H1 (cell line): ENCODE results near the gene SLC35A3.

Experiments
- BRCA1 ChIP-seq: IDR thresholded peaks from 2 replicates; pipeline ENCODE4 v1.6.1; 2012; ENCODE audit warnings: low read depth, low read length, improper control_type of control experiment
- CHD2 ChIP-seq: IDR thresholded peaks from 2 replicates; pipeline ENCODE4 v1.6.1; 2012; ENCODE audit warnings: low read length, improper control_type of control experiment
- CTCF ChIP-seq, 3 experiments: IDR thresholded peaks; 1 replicate in 2 of 3; 2 replicates in 1 of 3; pipeline versions ENCODE4 v1.5.1 to v1.6.1; 2011; ENCODE audit warnings: low read length in 3 of 3, mild to moderate bottlenecking in 3 of 3, inconsistent platforms in 2 of 3, low read depth in 1 of 3, moderate library complexity in 1 of 3; ENCODE audit not compliant: insufficient read depth in 1 of 3; ENCODE audit errors: control extremely low read depth in 1 of 3
- FOSL1 ChIP-seq: IDR thresholded peaks from 2 replicates; pipeline ENCODE4 v1.6.1; 2011; ENCODE audit warnings: mild to moderate bottlenecking, low read depth, low read length, moderate library complexity; ENCODE audit not compliant: insufficient read depth
- MAFK ChIP-seq: IDR thresholded peaks from 2 replicates; pipeline ENCODE4 v1.6.1; 2012; ENCODE audit warnings: low read depth, mild to moderate bottlenecking, improper control_type of control experiment, low read length
- NRF1 ChIP-seq: IDR thresholded peaks from 2 replicates; pipeline ENCODE4 v1.6.1; 2011; ENCODE audit warnings: mild to moderate bottlenecking, low read depth, low read length, improper control_type of control experiment
- POLR2A ChIP-seq, 2 experiments: IDR thresholded peaks; 1 replicate in 1 of 2; 2 replicates in 1 of 2; pipeline ENCODE4 v1.6.1; 2011; ENCODE audit warnings: low read depth in 2 of 2, low read length in 2 of 2, mild to moderate bottlenecking in 2 of 2; ENCODE audit errors: control extremely low read depth in 1 of 2
- POLR2AphosphoS5 ChIP-seq: IDR thresholded peaks from 2 replicates; pipeline ENCODE4 v1.6.1; 2011; ENCODE audit warnings: low read depth, low read length
- SRF ChIP-seq: IDR thresholded peaks from 2 replicates; pipeline ENCODE4 v1.6.1; 2011; ENCODE audit warnings: mild to moderate bottlenecking, low read depth, low read length, moderate library complexity
- TAF1 ChIP-seq: IDR thresholded peaks from 2 replicates; pipeline ENCODE4 v1.6.1; 2011; ENCODE audit warnings: mild to moderate bottlenecking, low read depth, low read length
- TCF12 ChIP-seq: IDR thresholded peaks from 2 replicates; pipeline ENCODE4 v1.6.1; 2011; ENCODE audit warnings: low read depth, mild to moderate bottlenecking, low read length

GRCh38 chr1:100075773-100076172, 106.0 kb downstream of the SLC35A3 start:
- TF ChIP-seq CTCF (IDR thresholded peaks at IDR 0.05; ENCODE audit: control extremely low read depth in 1 of 3, insufficient read depth in 1 of 3, low read depth in 1 of 3, low read length in 3 of 3) = no peak
- no peak for TF ChIP-seq MAFK
- no peak for TF ChIP-seq FOSL1
- no peak for TF ChIP-seq POLR2A (IDR thresholded peaks at IDR 0.05; ENCODE audit: control extremely low read depth in 1 of 2, low read depth in 2 of 2, low read length in 2 of 2)
- TF ChIP-seq TCF12 = no peak
- TF ChIP-seq POLR2AphosphoS5 = no peak
- TF ChIP-seq SRF = no peak
- no peak for TF ChIP-seq CHD2
- TF ChIP-seq BRCA1 = no peak
- no peak for TF ChIP-seq NRF1
- no peak for TF ChIP-seq TAF1
